ENCODE measurements around the gene ZNF668. TPM values are rescaled to one million over a fixed set of nuclear protein-coding genes. Genes with fewer than 3 reads are reported as not detected.
A peak's percentile ranks its signal among the peaks of the same experiment; 100 is the strongest.

The ZNF668 gene
- total RNA-seq, 4 donors from 2014 or later: 10.0 to 19.2 (median 12.6) TPM

- no peak for DNase-seq (ENCODE audit: low spot score in 2 of 2)
- intact Hi-C loops (cut with DNase I; ENCODE audit: low total_unique reads): no loop called here
- H3K4me3 ChIP-seq (ENCODE audit: low read depth, poor library complexity, severe bottlenecking): no peak overlapping the region
- 70 to 76% methylated on average over 4 of the region's 4 CpGs for WGBS, 2 donors
- TF ChIP-seq CTCF (IDR thresholded peaks at IDR 0.05) (no peak), POLR2A (IDR thresholded peaks at IDR 0.05) (no peak)
Measured at GRCh38 chr16:31099860-31100638, 26.0 kb upstream of the ZNF668 start.

- intact Hi-C loops (cut with DNase I; ENCODE audit: low total_unique reads): loop anchor here (5.0 kb wide), 1 partner anchor 107 kb away; the partner anchor contains the start of gene HSD3B7
- WGBS, 2 donors: 0% methylated on average over 27 to 58 of the region's 69 CpGs
- TF ChIP-seq CTCF (IDR thresholded peaks at IDR 0.05): no peak
- no peak for TF ChIP-seq POLR2A (IDR thresholded peaks at IDR 0.05)
- peak; percentile 95 to 98 for DNase-seq (ENCODE audit: low spot score in 2 of 2)
- peak within 1 kb of the TSS; percentile 82 for H3K4me3 ChIP-seq (ENCODE audit: low read depth, poor library complexity, severe bottlenecking)
Measured at GRCh38 chr16:31094424-31095120, 20.5 kb upstream of the ZNF668 start, which contains the start of gene VKORC1. TSS of gene VKORC1 (minus strand) at chr16:31094797. CDS start at chr16:31094729, 68 bp downstream.

- no peak for DNase-seq (ENCODE audit: low spot score in 2 of 2)
- peak overlapping the region; percentile 82 for H3K4me3 ChIP-seq (ENCODE audit: low read depth, poor library complexity, severe bottlenecking)
- 0 to 1% methylated on average over 19 to 20 of the region's 20 CpGs for WGBS, 2 donors
- intact Hi-C loops (cut with DNase I; ENCODE audit: low total_unique reads): loop anchor here (5.0 kb wide), 1 partner anchor 107 kb away; the partner anchor contains the start of gene HSD3B7
- TF ChIP-seq CTCF (IDR thresholded peaks at IDR 0.05) (no peak), POLR2A (IDR thresholded peaks at IDR 0.05) (no peak)
Measured at GRCh38 chr16:31094088-31094423, 20.0 kb upstream of the ZNF668 start.

- WGBS, 2 donors: 41 to 52% methylated on average over 15 to 16 of the region's 17 CpGs
- TF ChIP-seq CTCF (IDR thresholded peaks at IDR 0.05) (no peak), POLR2A (IDR thresholded peaks at IDR 0.05) (no peak)
- DNase-seq (ENCODE audit: low spot score in 2 of 2): no peak
- intact Hi-C loops (cut with DNase I; ENCODE audit: low total_unique reads): loop anchor here (5.0 kb wide), 1 partner anchor 106 kb away; the partner anchor contains the start of gene HSD3B7
- H3K4me3 ChIP-seq (ENCODE audit: low read depth, poor library complexity, severe bottlenecking): peak overlapping the region; percentile 11
Measured at GRCh38 chr16:31093132-31093703, 19.2 kb upstream of the ZNF668 start.

GRCh38 chr16:31092330-31092729 lies 18.3 kb upstream of the ZNF668 start:
- 88 to 90% methylated on average over 5 of the region's 5 CpGs for WGBS, 2 donors
- intact Hi-C loops (cut with DNase I; ENCODE audit: low total_unique reads): loop anchor here (5.0 kb wide), 1 partner anchor 105 kb away; the partner anchor contains the start of gene HSD3B7
- no peak overlapping the region for H3K4me3 ChIP-seq (ENCODE audit: low read depth, poor library complexity, severe bottlenecking)
- DNase-seq (ENCODE audit: low spot score in 2 of 2): no peak
- TF ChIP-seq CTCF (IDR thresholded peaks at IDR 0.05) (no peak), POLR2A (IDR thresholded peaks at IDR 0.05) (no peak)
